ENCODE data around the gene ACOT11. TPM values are rescaled to one million over a fixed set of nuclear protein-coding genes. Genes with fewer than 3 reads are reported as not detected.

Gene ACOT11
- total RNA-seq, 1 donor from 2014 or later: 0.86 TPM

GRCh38 chr1:54546651-54547401 is 1.2 kb upstream of the ACOT11 start:
- DNase-seq (ENCODE audit: low read depth): no peak
- TF ChIP-seq CTCF (conservative IDR thresholded peaks at IDR 0.05; ENCODE audit: low read depth, low read length): no peak
- no peak overlapping the region for H3K4me3 ChIP-seq (ENCODE audit: low read depth, low read length)

GRCh38 chr1:54548389-54549044 is 489 bp downstream of the ACOT11 start:
- no peak for DNase-seq (ENCODE audit: low read depth)
- no peak overlapping the region for H3K4me3 ChIP-seq (ENCODE audit: low read depth, low read length)
- TF ChIP-seq CTCF (conservative IDR thresholded peaks at IDR 0.05; ENCODE audit: low read depth, low read length): no peak

- no peak for TF ChIP-seq CTCF (conservative IDR thresholded peaks at IDR 0.05; ENCODE audit: low read depth, low read length)
- no peak for DNase-seq (ENCODE audit: low read depth)
Measured at GRCh38 chr1:54549181-54549924, 1.3 kb downstream of the ACOT11 start.

GRCh38 chr1:54551891-54552290 is 3.9 kb downstream of the ACOT11 start:
- TF ChIP-seq CTCF (conservative IDR thresholded peaks at IDR 0.05; ENCODE audit: low read depth, low read length): no peak
- no peak overlapping the region for H3K4me3 ChIP-seq (ENCODE audit: low read depth, low read length)
- no peak for DNase-seq (ENCODE audit: low read depth)

More at GRCh38 chr1:54549181-54549924, 1.3 kb downstream of the ACOT11 start:
- H3K4me3 ChIP-seq (ENCODE audit: low read depth, low read length): no peak overlapping the region

GRCh38 chr1:54553602-54554313 is 5.7 kb downstream of the ACOT11 start:
- no peak for DNase-seq (ENCODE audit: low read depth)
- no peak for TF ChIP-seq CTCF (conservative IDR thresholded peaks at IDR 0.05; ENCODE audit: low read depth, low read length)
- H3K4me3 ChIP-seq (ENCODE audit: low read depth, low read length): no peak overlapping the region

GRCh38 chr1:54556110-54556509 is 8.1 kb downstream of the ACOT11 start:
- H3K4me3 ChIP-seq (ENCODE audit: low read depth, low read length): no peak overlapping the region
- TF ChIP-seq CTCF (conservative IDR thresholded peaks at IDR 0.05; ENCODE audit: low read depth, low read length): no peak
- no peak for DNase-seq (ENCODE audit: low read depth)
